ENCODE results near the gene PAX2.

The PAX2 gene

DNA sequence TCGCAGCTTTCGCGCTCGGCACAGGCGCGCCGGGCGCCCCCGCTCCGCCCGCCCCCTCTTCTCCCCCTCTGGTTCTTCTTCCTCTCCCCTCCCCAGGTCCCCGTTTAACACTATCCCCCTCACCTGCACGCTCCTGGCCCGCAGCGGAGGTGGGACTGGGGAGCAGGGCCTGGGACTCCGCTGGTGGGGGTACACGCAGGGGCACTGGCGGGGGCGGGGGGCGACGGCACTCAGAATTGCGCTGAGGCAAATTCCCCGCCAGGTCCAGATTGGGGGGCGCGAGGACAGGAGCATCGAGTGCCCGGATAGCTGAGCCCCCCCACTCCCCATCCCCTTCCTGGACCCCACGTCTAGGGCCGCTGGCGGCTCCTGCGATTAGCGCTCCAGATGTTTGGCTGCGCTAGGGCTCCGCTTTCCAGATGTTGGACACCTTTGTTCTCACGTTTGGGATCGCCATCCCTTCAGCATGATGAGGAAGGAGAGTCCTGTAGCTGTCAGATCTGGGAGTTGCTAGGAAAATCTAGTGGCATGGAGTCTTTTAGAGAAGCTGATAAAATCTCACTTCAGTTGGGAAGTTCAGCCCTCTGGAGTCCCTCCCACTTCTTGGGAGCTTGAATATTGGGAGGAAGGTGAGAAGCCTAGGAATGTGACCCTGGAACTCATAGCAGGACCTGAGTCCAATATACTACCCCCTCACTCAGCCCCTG is 31.4 kb upstream of the PAX2 start:
- H3K9me3 ChIP-seq (replicated peaks; ENCODE audit: low read length): no peaks in the 10 kb centered on the region
- H3K4me3 ChIP-seq (ENCODE audit: low read length): no peak overlapping the region
- H3K9ac ChIP-seq (ENCODE audit: low read depth, low read length): no peak overlapping the region
- H3K36me3 ChIP-seq (ENCODE audit: insufficient read depth, low read length): no peaks in the 10 kb centered on the region
- no peaks in the 10 kb centered on the region for H3K4me1 ChIP-seq (ENCODE audit: control insufficient read depth, insufficient read depth, low read length)
- H3K27me3 ChIP-seq (ENCODE audit: control insufficient read depth, insufficient read depth, low read length): peaks cover 94% of the 10 kb centered on the region
- H3K4me2 ChIP-seq (ENCODE audit: low read length): no peak overlapping the region

DNA sequence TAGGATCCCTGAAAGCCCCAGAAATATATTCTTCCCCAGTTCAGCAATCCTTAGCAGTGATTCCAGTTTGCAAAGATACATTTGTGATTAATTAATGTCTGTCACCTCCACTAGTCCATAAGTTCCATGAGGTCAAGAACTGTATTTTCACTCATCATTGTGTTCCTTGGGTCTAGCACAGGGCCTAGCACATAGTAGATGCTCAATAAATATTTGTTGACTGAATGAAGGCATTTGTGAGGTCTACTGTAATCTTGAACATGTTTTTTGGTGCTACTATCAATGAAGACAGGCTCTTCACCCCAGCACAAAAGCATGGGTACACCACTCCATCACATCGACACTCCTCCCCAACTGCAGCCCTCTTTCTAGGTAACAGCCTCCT is 30.8 kb upstream of the PAX2 start:
- no peak overlapping the region for H3K4me3 ChIP-seq (ENCODE audit: low read length)
- no peak overlapping the region for H3K9ac ChIP-seq (ENCODE audit: low read depth, low read length)
- H3K27me3 ChIP-seq (ENCODE audit: control insufficient read depth, insufficient read depth, low read length): peaks cover 91% of the 10 kb centered on the region
- no peaks in the 10 kb centered on the region for H3K9me3 ChIP-seq (replicated peaks; ENCODE audit: low read length)
- no peaks in the 10 kb centered on the region for H3K4me1 ChIP-seq (ENCODE audit: control insufficient read depth, insufficient read depth, low read length)
- no peaks in the 10 kb centered on the region for H3K36me3 ChIP-seq (ENCODE audit: insufficient read depth, low read length)
- H3K4me2 ChIP-seq (ENCODE audit: low read length): no peak overlapping the region

DNA sequence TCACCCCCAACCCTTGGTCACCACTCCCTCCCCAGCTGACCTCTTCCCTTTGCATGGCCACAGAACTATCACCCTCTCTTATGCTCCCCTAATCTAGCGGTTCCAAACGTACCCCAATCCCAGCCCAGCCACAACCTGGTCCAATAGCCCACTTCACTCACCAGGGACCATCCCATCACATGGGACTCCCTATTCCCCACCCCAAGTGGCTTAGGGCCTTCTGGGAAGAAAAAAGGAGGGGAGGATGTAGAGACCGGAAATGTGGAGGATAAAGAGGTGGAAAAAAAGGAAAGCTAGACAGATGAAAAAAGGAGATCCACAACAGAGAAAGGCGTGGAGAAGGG is 30.3 kb upstream of the PAX2 start:
- H3K4me3 ChIP-seq (ENCODE audit: low read length): no peak overlapping the region
- H3K4me2 ChIP-seq (ENCODE audit: low read length): no peak overlapping the region
- no peak overlapping the region for H3K9ac ChIP-seq (ENCODE audit: low read depth, low read length)
- peaks cover 90% of the 10 kb centered on the region for H3K27me3 ChIP-seq (ENCODE audit: control insufficient read depth, insufficient read depth, low read length)
- H3K9me3 ChIP-seq (replicated peaks; ENCODE audit: low read length): no peaks in the 10 kb centered on the region
- H3K4me1 ChIP-seq (ENCODE audit: control insufficient read depth, insufficient read depth, low read length): no peaks in the 10 kb centered on the region
- H3K36me3 ChIP-seq (ENCODE audit: insufficient read depth, low read length): no peaks in the 10 kb centered on the region

- Histone ChIP-seq H3K27me3 (ENCODE audit: control insufficient read depth, insufficient read depth, low read length) (peaks cover 90% of the 10 kb centered on the region), H3K4me2 (ENCODE audit: low read length) (no peak overlapping the region), H3K9me3 (replicated peaks; ENCODE audit: low read length) (no peaks in the 10 kb centered on the region), H3K4me3 (ENCODE audit: low read length) (no peak overlapping the region), H3K4me1 (ENCODE audit: control insufficient read depth, insufficient read depth, low read length) (no peaks in the 10 kb centered on the region), H3K9ac (ENCODE audit: low read depth, low read length) (no peak overlapping the region), H3K36me3 (ENCODE audit: insufficient read depth, low read length) (no peaks in the 10 kb centered on the region)
Measured at GRCh38 chr10:100715445-100716385, 29.7 kb upstream of the PAX2 start.

DNA sequence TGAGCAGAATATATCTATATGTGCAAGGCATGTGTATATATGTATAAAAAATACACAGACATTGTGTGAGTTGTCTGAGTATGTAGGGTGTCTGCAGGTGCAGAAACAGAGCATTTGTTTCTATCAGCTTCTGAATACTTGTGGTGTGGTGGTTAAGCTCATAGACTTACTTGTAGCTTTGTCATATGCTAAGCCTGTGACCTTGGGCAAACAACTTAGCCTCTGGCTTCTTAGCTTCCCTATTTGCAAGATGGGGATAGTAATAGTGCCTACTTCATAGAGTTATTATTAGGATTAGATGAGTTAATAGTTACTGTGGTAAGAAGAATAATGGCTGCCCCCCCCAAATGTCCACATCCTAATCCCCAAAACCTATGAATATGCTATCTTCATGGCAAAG is 28.2 kb upstream of the PAX2 start:
- no peaks in the 10 kb centered on the region for H3K4me1 ChIP-seq (ENCODE audit: control insufficient read depth, insufficient read depth, low read length)
- H3K36me3 ChIP-seq (ENCODE audit: insufficient read depth, low read length): no peaks in the 10 kb centered on the region
- peaks cover 88% of the 10 kb centered on the region for H3K27me3 ChIP-seq (ENCODE audit: control insufficient read depth, insufficient read depth, low read length)
- no peak overlapping the region for H3K9ac ChIP-seq (ENCODE audit: low read depth, low read length)
- no peak overlapping the region for H3K4me3 ChIP-seq (ENCODE audit: low read length)
- no peaks in the 10 kb centered on the region for H3K9me3 ChIP-seq (replicated peaks; ENCODE audit: low read length)
- no peak overlapping the region for H3K4me2 ChIP-seq (ENCODE audit: low read length)

GRCh38 chr10:100718197-100718742 is 27.1 kb upstream of the PAX2 start:
- peaks cover 87% of the 10 kb centered on the region for H3K27me3 ChIP-seq (ENCODE audit: control insufficient read depth, insufficient read depth, low read length)
- H3K4me3 ChIP-seq (ENCODE audit: low read length): no peak overlapping the region
- H3K36me3 ChIP-seq (ENCODE audit: insufficient read depth, low read length): no peaks in the 10 kb centered on the region
- no peaks in the 10 kb centered on the region for H3K4me1 ChIP-seq (ENCODE audit: control insufficient read depth, insufficient read depth, low read length)
- H3K9me3 ChIP-seq (replicated peaks; ENCODE audit: low read length): no peaks in the 10 kb centered on the region
- no peak overlapping the region for H3K9ac ChIP-seq (ENCODE audit: low read depth, low read length)
- no peak overlapping the region for H3K4me2 ChIP-seq (ENCODE audit: low read length)

DNA sequence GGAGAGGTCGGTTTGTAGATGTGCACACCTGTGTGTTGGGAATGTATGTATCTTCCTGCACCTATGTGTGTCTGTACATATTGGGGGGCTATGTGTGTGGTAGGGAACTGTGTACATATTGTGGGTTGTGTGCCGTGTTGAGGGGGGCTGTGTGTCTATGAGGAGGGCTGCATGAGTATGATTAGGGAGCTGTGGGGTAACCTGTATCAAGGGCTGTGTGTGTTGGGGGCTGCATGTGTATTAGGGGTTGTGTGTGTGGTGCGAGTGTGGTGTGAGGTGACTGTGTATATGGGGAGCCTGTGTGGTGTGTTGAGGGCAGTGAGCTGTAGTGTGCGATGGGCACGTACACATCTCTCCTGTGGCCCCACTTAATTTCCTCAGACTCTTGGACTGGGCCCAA is 22.2 kb upstream of the PAX2 start:
- Histone ChIP-seq H3K4me3 (ENCODE audit: low read length) (no peak overlapping the region), H3K9me3 (replicated peaks; ENCODE audit: low read length) (no peaks in the 10 kb centered on the region), H3K36me3 (ENCODE audit: insufficient read depth, low read length) (no peaks in the 10 kb centered on the region), H3K9ac (ENCODE audit: low read depth, low read length) (no peak overlapping the region), H3K4me2 (ENCODE audit: low read length) (no peak overlapping the region), H3K27me3 (ENCODE audit: control insufficient read depth, insufficient read depth, low read length) (peaks cover 81% of the 10 kb centered on the region), H3K4me1 (ENCODE audit: control insufficient read depth, insufficient read depth, low read length) (no peaks in the 10 kb centered on the region)

DNA sequence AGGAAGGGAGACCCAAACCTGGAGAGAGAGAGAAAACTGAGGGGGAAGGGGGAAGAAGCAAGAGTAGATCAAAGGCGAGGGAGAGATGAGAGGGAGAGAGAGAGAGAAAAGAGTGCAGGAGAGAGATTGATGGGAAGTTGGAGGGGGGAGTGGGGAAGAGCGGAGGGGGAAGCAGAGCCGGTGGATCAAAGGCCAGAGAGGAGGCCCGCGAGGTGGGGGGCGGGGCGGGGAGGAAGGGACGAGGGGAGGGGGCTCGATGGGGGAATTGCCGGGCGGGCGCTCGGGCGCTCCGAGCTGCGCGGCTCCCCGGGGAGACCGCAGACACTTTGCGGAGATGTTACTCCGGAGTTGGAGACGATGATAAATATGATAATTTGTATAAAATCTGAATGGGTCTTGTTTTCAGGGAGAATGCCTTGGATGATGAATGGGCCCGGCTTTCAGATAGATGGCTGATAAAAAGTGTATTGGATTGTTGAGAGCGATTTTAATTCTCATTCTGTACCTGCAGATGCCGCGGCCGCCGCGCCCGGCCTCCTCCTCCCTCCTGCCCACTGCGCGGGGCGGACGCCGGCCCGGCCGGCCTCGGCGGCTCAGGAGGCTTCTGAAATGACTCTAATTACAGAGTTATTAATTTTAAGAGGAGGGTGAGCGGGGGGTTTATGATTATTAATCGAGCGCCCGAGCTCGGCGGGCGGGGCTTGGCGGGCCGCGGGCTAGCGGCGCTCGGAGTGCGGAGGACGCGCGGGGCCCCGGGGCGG is 21.4 kb upstream of the PAX2 start:
- no peak overlapping the region for H3K9ac ChIP-seq (ENCODE audit: low read depth, low read length)
- peaks cover 81% of the 10 kb centered on the region for H3K27me3 ChIP-seq (ENCODE audit: control insufficient read depth, insufficient read depth, low read length)
- H3K9me3 ChIP-seq (replicated peaks; ENCODE audit: low read length): no peaks in the 10 kb centered on the region
- no peak overlapping the region for H3K4me2 ChIP-seq (ENCODE audit: low read length)
- no peak overlapping the region for H3K4me3 ChIP-seq (ENCODE audit: low read length)
- H3K36me3 ChIP-seq (ENCODE audit: insufficient read depth, low read length): no peaks in the 10 kb centered on the region
- no peaks in the 10 kb centered on the region for H3K4me1 ChIP-seq (ENCODE audit: control insufficient read depth, insufficient read depth, low read length)

DNA sequence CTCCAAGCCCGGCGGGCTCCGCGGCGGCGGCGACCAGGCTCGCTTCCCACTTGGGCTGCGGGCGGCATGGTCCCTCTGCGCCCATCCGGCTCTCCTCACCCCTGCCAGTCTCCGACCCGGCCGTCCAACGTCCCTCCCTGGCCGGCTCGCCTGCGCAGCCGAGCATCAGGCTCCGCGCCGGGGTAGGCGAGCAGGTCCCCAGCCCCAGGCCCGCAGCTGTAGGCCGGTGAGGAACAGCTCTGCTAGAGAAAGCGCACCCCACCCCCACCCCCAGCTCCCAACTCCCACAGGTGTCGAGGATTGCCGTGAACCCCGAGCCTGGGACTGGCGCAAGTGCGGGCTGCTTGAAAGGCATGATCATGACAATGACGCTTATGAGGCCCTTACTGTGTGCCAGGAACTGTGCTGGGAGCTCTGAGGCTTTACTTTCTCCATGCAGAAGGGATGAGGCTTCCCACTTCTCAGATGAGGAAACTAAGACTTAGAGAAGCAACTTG is 20.8 kb upstream of the PAX2 start:
- Histone ChIP-seq H3K9ac (ENCODE audit: low read depth, low read length) (no peak overlapping the region), H3K4me1 (ENCODE audit: control insufficient read depth, insufficient read depth, low read length) (no peaks in the 10 kb centered on the region), H3K9me3 (replicated peaks; ENCODE audit: low read length) (no peaks in the 10 kb centered on the region), H3K4me3 (ENCODE audit: low read length) (no peak overlapping the region), H3K36me3 (ENCODE audit: insufficient read depth, low read length) (no peaks in the 10 kb centered on the region), H3K27me3 (ENCODE audit: control insufficient read depth, insufficient read depth, low read length) (peaks cover 83% of the 10 kb centered on the region), H3K4me2 (ENCODE audit: low read length) (no peak overlapping the region)

GRCh38 chr10:100725071-100725471 is 20.3 kb upstream of the PAX2 start:
- Histone ChIP-seq H3K9ac (ENCODE audit: low read depth, low read length) (no peak overlapping the region), H3K27me3 (ENCODE audit: control insufficient read depth, insufficient read depth, low read length) (peaks cover 86% of the 10 kb centered on the region), H3K9me3 (replicated peaks; ENCODE audit: low read length) (no peaks in the 10 kb centered on the region), H3K4me1 (ENCODE audit: control insufficient read depth, insufficient read depth, low read length) (peaks cover 3% of the 10 kb centered on the region), H3K4me3 (ENCODE audit: low read length) (no peak overlapping the region), H3K4me2 (ENCODE audit: low read length) (no peak overlapping the region), H3K36me3 (ENCODE audit: insufficient read depth, low read length) (no peaks in the 10 kb centered on the region)

DNA sequence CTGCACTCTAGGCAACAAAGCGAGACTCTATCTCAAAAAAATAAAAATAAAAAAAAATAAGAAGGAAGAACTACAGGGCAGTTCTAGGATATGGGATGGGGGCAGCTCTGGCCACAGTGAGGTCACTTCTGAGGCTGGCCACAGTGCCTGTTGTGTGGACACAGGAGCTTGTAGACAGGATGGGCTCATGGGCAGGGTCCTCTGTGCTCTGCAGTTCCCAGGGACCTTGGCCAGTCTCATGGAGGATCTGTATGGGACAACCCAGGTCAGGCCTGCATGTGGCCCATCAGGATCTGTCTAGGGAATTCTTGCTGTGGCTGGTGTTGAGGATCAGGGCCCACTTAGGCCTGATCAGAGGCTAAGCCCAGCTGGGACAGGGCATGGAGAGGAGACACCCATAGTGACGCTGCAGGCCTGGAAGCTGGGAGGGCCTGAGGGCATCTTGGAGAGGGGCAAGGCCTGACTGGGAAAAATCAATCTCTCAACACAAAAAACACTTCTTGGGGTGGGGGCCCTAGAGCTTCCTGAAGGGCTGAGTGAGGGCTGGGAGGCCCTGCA is 19.4 kb upstream of the PAX2 start:
- Histone ChIP-seq H3K4me1 (ENCODE audit: control insufficient read depth, insufficient read depth, low read length) (peaks cover 12% of the 10 kb centered on the region), H3K27me3 (ENCODE audit: control insufficient read depth, insufficient read depth, low read length) (peaks cover 87% of the 10 kb centered on the region), H3K9me3 (replicated peaks; ENCODE audit: low read length) (no peaks in the 10 kb centered on the region), H3K4me3 (ENCODE audit: low read length) (no peak overlapping the region), H3K4me2 (ENCODE audit: low read length) (no peak overlapping the region), H3K36me3 (ENCODE audit: insufficient read depth, low read length) (no peaks in the 10 kb centered on the region), H3K9ac (ENCODE audit: low read depth, low read length) (no peak overlapping the region)

All from skeletal muscle satellite cell (primary cell).